Osteocyte (in vitro differentiated cells): ENCODE measurements around the gene JHY. TPM values are rescaled to one million over a fixed set of nuclear protein-coding genes. Genes with fewer than 3 reads are reported as not detected.

Experiments used
- DNase-seq: peaks from one replicate; pipeline ENCODE4 v3.0.0; 2021; ENCODE audit warnings: mixed read lengths; ENCODE audit not compliant: unreplicated experiment; ENCODE audit errors: extremely low spot score
- H3K27ac Mint-ChIP-seq: one replicate; pipeline ENCODE4 v1.8.0; 2021; ENCODE audit warnings: mild to moderate bottlenecking, mixed read lengths; ENCODE audit not compliant: unreplicated experiment
- H3K27me3 Mint-ChIP-seq: one replicate; pipeline ENCODE4 v1.8.0; 2021; ENCODE audit warnings: mixed read lengths; ENCODE audit not compliant: unreplicated experiment
- H3K36me3 Mint-ChIP-seq: one replicate; pipeline ENCODE4 v1.8.0; 2021; ENCODE audit warnings: mixed read lengths; ENCODE audit not compliant: unreplicated experiment
- H3K4me1 Mint-ChIP-seq: one replicate; pipeline ENCODE4 v1.8.0; 2021; ENCODE audit warnings: mixed read lengths; ENCODE audit not compliant: unreplicated experiment
- H3K4me3 Mint-ChIP-seq: one replicate; pipeline ENCODE4 v1.8.0; 2021; ENCODE audit warnings: mild to moderate bottlenecking, moderate library complexity, mixed read lengths; ENCODE audit not compliant: unreplicated experiment
- H3K9me3 Mint-ChIP-seq: one replicate; pipeline ENCODE4 v1.8.0; 2021; ENCODE audit warnings: mixed read lengths; ENCODE audit not compliant: unreplicated experiment
- CTCF ChIP-seq: fragments of 200-600 bp; sonication (generic); IDR thresholded peaks from 2 replicates; pipeline ENCODE4 v1.5.0; 2021; ENCODE audit warnings: antibody characterized with exemption, mild to moderate bottlenecking, moderate library complexity
- total RNA-seq: library from RNA; stranded (reverse); gene quantifications from 2 replicates; pipeline ENCODE4 v1.2.1, GENCODE V29; 2021

JHY gene
- total RNA-seq, 1 donor from 2014 or later: 8.6 TPM

DNA sequence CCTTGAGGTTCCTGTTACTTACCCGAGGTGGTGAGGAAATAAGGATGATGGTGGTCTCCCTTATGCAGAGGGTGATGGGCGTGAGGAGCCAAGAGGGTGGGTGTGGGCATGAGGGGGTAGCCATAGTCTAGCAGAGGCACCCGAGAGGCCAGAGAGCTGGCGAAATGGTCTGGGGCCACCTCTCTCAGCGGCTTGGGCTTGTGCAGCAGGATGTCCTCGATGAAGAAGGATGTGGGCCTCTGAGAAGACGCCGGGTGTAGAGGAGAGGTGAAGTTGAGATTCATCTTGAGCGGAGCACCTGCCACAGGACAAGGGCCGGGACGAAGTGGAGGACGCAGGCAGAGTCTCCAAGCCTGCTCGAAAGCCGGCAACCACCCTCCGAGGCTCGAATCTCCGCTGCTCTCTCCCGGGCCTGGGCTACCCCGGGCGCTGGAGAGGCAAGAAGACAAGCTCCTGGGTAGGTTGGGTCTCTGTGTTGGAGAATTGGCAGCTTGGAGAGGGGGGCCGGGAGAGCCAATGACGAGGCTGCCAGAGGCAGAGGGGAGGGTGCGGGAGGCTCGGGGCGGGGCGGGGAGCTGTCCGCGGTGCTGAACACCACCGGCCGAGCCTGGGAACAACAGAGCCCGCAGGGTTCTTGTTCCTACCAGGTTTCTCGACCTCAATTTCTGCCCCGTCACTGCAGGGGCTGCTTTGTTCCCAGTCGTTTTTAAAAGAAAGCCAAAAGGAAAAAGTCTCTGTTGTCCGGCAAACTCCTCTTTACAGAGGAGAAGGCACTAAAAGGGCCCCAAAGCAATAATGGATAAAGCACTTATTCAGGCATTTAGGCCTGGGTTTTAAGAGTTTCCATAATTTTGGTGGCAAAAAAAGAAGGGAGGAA, 99.1 kb downstream of the JHY start, which contains the start of gene BSX:
Gene BSX (minus strand): TSS at position 447 of the 877 bp plus-strand sequence. CDS start 163 bp downstream, at position 284.
- peak; percentile 87 for DNase-seq
- no peak within 1 kb of the TSS for H3K27ac Mint-ChIP-seq
- TF ChIP-seq CTCF: no peak
- H3K36me3 Mint-ChIP-seq: no peaks in the 10 kb centered on the region
- peaks cover 87% of the 10 kb centered on the region for H3K27me3 Mint-ChIP-seq
- no peaks in the 10 kb centered on the region for H3K9me3 Mint-ChIP-seq
- H3K4me1 Mint-ChIP-seq: peaks cover 36% of the 10 kb centered on the region
- peak within 1 kb of the TSS; percentile 14 for H3K4me3 Mint-ChIP-seq

- Mint-ChIP-seq H3K27ac (no peak overlapping the region), H3K4me1 (peaks cover 23% of the 10 kb centered on the region), H3K36me3 (no peaks in the 10 kb centered on the region), H3K4me3 (peak overlapping the region; percentile 90), H3K9me3 (no peaks in the 10 kb centered on the region), H3K27me3 (peaks cover 84% of the 10 kb centered on the region)
- DNase-seq: peak; percentile 72
- TF ChIP-seq CTCF: no peak
Measured at GRCh38 chr11:122983438-122984185, 101.1 kb downstream of the JHY start.

GRCh38 chr11:122984186-122985011, 101.8 kb downstream of the JHY start:
- Mint-ChIP-seq H3K36me3 (no peaks in the 10 kb centered on the region), H3K4me1 (peaks cover 22% of the 10 kb centered on the region), H3K27ac (no peak overlapping the region), H3K9me3 (no peaks in the 10 kb centered on the region), H3K4me3 (peak overlapping the region; percentile 90), H3K27me3 (peaks cover 82% of the 10 kb centered on the region)
- peak; percentile 83 for DNase-seq
- no peak for TF ChIP-seq CTCF

DNA sequence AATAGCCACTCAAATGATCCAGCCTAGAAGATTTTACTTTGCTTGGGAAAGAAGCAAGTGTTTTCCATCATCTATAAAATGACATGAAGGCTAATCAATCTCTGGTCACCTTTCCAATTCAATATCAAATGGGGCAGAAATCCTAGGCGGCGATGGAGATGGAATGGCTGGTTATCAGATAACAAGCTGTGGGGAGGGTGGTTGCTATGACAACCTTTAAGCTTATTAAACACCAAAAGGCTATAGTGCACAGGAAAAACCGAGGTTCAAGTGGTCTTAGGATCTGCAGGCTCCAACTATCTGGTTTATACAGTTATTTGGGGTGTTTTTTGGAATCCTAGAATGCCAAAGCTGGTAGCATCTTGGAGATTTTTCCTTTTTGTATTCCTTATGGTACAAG, 113.0 kb downstream of the JHY start:
- no peak for DNase-seq
- no peak overlapping the region for H3K4me3 Mint-ChIP-seq
- H3K27ac Mint-ChIP-seq: no peak overlapping the region
- no peaks in the 10 kb centered on the region for H3K4me1 Mint-ChIP-seq
- H3K36me3 Mint-ChIP-seq: no peaks in the 10 kb centered on the region
- peaks cover 60% of the 10 kb centered on the region for H3K27me3 Mint-ChIP-seq
- no peak for TF ChIP-seq CTCF
- H3K9me3 Mint-ChIP-seq: no peaks in the 10 kb centered on the region
